ENCODE results near the gene STK11IP.

DNA sequence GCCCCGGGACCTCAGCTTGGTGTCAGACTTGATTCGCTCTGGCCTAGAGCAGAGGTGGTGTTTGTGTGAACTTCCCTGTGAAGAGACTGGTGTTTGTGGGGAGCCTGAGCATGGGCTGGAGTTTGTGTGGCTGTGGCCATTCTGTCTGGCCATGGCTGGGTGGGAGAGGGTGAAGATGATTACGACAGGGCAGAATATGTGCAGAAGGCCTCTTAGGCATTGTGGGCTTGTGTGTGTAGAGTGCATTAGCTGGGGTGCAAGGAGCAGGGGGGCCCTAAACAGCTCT lies 36.8 kb upstream of the STK11IP start:
- TF ChIP-seq CTCF (IDR thresholded peaks at IDR 0.05; ENCODE audit: low read depth, low read length) (no peak), EZH2phosphoT487 (IDR thresholded peaks at IDR 0.05; ENCODE audit: low read depth) (no peak)
